Inflammatory macrophage treated with lipopolysaccharide for 1 hour (primary cell): ENCODE results near the gene FBXO24.
A peak's percentile ranks its signal among the peaks of the same experiment; 100 is the strongest.
"Not testable (repeated sequence)": the region's sequence is repeated elsewhere in the genome, so short reads cannot be mapped to it uniquely, and the experiment has no call there.

Experiments used
- DNase-seq, 2 donors: peaks; one replicate each; pipeline ENCODE4 v3.0.0-alpha.2; 2020 to 2022

Gene FBXO24

DNA sequence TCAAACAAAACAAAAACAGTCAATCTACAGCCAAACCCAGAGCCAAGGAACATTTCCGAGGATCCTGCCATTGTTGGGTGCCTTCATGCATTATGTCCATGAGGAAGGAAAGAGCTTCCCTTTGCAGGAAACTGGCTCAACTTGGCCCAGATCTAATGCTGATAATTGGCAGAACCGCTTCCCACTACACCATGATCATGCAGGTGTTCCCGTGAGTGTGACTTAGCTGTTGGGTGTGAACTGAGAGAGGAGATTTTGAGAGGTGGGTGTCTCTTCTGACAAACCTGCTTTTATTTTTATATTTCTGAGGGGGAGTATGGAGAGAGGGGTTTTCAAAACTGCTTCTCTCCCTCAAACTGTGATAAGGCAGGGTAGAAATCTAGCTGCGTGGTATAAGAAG, 27.0 kb upstream of the FBXO24 start:
- no peak for DNase-seq

DNA sequence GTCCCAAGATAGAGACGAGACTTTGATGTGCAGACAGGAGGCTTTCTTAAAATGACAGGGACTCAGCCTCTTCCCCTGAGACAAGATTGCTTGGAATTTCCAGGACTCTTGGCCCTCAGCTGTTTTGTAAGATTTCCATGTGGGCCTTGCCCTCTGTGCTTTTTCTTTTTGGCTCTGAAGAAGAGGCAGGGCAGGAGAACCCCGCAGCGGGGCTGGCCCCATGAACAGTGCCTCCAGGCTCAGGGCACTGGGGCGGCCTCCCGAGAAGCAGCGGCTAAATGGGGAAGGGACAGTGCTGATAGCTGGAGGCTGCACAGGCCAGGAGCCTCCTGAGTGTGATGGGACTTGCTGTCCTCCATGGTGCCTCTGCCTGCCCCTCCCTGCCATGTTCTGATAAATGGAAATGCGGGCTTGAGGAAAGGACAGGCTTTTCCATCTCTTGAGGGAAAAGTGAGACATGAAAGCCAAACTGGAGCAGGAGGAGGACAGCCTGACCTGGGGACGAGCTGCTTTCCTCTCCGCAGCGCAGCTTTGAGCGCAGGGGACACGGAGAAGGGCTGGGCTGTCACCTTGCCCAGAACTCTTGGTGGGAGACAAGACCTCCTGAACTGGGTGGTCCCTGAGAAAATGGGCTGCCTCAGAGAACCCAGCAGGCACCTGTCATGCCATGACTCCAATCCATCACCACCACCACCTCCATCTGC, 24.5 kb upstream of the FBXO24 start:
- no peak for DNase-seq

DNA sequence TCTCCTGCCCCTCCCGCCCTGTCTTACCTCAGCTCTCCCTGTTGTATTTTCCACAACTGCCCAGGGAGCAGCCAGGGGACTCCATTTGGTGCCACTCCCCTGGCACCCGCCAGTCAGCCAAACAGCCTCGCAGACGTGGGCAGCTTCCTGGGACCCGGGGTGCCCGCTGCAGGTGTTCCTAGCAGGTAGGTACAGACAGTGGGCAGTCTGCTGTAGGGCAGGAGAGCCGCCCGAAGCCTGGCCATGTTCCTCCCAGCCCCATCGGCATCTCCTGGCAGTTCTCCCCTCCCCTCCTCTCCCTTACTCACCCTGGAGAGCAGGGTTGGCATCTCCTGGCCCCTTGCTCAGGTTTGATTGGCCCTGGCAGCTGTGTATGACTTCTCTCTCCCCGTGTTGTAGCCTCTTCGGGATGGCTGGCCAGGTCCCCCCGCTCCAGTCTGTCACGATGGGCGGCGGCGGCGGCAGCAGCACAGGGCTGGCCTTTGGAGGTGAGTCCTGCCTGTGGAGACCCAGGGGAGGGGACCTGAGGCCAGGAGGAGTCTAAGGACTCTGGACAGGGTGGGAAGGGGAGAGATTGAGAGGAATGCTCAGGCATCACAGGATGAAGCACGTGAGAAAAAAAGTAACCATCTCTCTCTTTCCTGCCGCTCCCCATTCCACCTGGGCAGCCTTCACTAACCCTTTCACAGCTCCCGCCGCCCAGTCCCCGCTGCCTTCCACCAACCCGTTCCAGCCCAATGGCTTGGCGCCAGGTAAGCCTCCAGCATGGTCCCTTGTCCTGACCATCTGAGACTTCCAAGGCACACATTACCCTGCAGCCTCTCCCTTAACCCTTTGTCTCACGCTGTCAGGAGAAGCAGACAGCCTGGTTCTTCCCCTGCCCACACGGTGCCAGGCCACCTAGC, 23.7 kb upstream of the FBXO24 start:
- no peak for DNase-seq

DNA sequence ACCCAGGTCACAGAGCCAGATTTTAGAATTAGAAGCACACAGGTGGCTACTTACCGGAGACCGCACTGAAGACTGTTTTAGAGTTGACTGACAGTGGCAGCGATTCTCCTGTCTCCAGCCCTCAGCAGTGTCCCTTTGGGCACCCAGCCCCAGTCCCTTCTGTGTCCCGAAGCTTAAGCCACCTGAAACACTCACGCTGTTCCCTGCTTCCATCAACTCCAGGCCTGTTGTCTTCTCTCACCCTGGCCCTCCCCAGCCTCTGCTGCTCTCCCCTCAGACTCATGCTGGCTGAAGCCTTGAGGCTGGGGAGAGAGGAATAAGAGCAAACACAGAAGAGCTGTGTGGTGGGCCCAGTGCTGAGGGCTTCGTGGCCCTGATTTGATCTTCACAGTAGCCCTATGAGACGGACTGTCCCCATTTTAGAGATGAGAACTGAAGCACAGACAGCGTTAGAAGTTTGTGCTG, 23.0 kb upstream of the FBXO24 start:
- no peak for DNase-seq

DNA sequence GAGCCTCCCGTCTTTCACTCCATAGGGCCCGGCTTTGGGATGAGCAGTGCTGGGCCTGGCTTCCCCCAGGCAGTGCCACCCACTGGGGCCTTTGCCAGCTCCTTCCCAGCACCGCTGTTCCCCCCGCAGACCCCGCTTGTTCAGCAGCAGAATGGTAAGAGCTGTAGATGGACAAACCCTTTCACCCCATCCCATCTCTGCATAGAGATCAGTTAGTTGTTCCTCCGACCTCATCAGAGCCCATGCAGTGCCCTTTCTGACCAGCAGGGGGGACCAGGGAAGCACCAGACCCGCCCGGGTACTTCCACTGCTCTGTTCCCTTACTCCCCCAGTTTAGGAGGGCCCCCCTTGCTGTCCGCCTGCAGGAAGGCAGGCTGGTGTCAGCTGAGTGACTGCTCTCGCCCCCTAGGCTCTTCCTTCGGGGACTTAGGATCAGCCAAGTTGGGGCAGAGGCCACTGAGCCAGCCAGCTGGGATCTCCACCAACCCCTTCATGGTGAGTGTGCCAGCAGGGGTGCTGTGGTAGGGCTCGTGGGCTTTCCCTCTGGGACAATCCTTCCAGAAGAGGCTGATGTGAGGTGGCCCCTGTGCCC, 22.2 kb upstream of the FBXO24 start:
- DNase-seq: peak; percentile 46 to 93

DNA sequence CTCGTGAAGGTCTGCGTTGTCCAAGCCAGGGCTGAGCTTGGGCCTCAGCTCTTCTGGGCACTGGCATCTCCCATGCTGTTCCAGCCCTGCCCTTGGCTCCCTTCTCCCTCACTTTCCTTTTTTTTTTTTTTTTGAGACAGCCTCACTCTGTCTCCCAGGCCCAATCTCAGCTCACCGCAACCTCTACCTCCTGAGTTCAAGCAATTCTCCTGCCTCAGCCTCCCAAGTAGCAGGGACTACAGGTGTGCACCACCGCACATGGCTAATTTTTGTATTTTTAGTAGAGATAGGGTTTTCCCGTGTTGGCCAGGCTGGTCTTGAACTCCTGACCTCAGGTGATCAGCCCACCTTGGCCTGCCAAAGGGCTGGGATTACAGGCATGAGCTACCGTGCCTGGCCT, 21.7 kb upstream of the FBXO24 start:
- DNase-seq: not testable (repeated sequence)

DNA sequence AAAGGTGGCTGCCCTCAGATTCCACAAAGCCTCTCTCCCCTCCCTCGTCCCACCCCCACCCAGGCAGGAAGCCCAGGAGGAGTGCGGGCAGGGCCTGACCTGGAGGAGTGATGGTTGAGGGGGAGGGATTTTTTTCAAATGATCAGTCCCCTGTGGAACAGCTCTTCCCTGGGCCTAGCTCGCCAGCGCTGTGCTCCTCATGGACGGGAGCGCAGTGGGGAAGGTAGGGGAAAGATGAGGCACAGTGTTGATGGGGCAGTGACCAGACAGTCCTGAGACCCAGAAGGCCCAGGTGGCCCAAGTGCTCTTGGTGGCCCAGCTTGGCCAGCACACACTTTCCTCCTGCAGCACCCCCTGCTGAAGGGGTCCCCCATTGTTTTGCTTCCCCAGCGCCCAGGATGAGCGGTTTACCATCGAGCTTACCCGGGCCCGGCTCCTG, 21.0 kb upstream of the FBXO24 start:
- no peak for DNase-seq

DNA sequence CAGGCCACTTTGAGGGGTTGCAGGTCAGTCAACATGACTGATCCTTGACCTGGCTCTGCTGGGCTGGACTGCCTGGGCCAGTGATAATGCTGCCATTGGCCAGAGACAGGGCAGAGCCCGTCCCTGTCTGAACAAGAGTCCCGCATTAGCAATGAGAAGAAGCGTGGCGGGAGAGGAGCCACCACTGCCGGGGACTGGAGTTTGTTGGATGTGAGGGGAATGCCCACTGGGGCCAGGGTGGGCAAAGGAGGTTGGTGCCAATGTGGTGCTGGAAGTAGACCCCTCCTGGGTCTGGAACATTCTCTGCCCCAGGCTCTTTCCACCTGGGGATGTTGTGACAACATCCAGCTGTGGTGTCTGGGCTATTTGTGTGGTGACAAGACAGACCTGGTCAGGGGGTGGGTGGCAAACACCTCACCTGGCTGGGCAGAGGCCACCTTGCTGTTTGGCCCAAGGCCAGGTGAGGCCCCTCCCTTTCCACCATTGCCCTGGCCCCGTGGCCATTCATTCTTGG, 20.1 kb upstream of the FBXO24 start:
- no peak for DNase-seq

DNA sequence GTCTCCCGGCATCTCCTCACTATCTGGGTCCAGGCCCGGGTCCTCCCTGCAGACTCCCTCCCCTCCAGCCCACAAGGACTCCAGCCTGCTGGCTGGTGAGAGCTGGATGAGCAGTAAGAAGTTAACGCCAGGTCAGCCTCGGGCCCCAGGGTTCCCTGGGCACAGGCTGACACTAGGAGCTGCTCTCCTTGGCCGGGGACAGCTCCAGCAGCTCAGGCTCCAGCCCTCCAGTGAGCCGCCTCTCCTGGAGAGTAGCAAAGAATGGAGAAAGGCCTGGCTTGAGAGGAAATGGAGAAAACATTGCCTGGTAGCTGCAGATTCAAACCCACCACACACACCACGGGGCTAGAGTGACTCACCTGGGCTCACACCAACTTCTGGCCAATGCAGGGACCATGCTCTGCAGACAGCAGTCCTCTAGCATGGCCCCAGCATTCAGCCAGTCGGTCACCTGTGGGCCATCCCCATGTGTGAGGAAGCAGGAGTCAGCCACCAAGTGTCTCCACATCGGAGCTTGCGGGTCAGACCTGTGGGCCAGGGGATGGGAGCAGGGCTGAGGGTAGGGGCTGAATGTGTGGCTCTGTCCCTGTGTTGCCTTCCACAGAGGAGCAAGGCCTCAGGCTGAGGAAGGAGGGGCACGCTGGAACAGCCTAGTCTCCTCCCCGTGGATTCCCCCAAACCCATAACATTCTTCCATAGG, 18.9 kb upstream of the FBXO24 start:
- no peak for DNase-seq

DNA sequence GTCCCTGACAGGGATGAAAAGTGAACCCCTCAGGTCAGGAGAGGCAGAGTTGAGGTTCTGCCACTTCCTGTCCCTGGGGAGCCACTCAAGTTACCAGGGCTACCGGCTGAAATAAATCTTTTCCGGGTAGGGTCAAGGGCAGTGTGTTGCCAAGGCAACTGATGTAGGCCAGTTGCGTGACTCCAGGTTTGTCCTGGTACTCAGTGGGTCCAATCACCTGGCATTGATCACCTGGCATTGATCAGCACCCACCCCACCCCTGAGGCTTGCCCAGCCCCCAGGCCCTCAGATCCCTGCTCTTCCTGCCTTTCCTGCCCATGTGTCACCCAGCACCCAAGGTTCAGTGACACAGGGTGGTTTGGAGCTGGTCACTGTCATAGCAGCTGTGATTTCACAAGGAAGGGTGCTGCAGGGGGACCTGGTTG, 18.4 kb upstream of the FBXO24 start:
- no peak for DNase-seq

DNA sequence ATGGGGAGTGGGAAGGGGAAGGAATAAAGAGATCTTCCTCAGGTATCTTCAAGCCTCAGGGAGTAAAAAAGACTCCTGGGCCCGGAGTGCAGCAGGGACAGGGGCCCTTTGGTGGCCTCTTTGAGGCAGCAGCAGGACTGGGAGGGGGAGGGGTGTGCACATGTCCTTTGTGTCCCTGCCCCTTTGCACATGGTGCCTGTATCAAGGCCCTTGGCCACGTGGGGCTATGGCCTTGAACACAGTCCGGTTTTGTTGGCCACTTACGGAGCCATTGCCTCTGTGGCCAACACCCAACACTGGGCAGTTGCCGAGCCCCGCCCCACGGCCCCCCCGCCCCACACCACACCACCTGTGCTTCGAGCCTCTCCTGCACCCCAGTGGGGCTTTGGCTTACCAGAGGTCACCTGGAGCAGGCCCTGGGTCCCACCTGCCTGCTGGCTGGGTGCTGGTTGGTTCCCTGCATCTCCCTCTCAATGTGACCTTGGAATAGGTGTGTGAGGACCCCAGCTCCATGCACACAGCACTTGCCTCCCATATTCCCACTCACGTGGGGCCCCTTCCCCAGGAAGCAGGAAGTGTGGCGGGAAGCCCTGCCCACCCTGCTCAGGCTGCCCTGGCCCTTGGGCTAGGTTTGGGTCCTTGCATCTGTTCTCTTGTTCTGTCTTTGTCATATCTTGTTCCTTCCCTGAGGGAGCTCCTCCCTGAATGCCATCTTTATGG, 17.8 kb upstream of the FBXO24 start:
- DNase-seq: no peak

DNA sequence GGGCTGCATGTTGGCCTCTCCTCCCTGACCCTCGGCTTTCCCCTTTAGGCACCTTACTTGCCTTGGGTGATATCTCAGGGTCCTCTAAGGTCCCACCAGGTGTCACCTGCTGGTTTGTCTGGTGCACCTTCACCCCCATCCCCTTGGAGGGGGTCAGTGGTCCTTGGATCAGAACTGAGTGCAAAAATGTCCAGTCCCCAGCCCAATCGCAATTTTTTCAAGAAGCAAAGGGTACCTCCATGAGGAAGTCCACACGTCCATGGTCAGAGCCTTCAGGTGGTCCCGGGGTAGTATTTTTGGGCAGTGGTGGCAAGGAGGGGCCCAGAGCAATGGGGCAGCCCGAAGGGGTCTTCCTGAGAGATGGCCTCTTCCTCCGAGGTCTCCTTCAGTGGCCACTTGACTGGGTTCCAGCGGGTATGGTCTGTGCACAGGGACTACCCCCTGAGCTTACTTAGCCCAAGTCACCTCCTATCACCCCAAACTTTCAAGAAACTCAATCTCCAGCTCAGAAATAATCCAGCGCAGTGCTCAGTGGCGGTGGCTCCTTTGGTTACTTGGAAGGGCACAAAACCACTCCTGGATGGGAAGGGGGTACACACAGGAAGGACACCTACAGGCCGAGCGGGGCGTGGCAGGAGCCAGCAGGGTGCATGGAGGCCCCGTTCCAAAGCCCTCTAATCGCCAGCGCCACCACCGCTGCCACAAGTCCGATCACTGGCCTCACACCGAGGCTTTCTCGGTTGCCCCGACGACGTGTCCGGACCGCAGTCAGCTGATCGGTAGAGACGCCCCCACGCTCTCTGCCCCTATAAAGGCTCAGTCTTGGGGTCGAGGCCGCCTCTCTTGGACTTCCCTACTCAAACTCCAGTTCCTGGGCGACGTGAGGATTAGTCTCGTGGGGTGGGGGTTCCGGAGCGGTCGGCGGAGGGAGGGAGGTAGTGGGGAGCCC, 17.0 kb upstream of the FBXO24 start:
- DNase-seq: peak; percentile 44 to 57

DNA sequence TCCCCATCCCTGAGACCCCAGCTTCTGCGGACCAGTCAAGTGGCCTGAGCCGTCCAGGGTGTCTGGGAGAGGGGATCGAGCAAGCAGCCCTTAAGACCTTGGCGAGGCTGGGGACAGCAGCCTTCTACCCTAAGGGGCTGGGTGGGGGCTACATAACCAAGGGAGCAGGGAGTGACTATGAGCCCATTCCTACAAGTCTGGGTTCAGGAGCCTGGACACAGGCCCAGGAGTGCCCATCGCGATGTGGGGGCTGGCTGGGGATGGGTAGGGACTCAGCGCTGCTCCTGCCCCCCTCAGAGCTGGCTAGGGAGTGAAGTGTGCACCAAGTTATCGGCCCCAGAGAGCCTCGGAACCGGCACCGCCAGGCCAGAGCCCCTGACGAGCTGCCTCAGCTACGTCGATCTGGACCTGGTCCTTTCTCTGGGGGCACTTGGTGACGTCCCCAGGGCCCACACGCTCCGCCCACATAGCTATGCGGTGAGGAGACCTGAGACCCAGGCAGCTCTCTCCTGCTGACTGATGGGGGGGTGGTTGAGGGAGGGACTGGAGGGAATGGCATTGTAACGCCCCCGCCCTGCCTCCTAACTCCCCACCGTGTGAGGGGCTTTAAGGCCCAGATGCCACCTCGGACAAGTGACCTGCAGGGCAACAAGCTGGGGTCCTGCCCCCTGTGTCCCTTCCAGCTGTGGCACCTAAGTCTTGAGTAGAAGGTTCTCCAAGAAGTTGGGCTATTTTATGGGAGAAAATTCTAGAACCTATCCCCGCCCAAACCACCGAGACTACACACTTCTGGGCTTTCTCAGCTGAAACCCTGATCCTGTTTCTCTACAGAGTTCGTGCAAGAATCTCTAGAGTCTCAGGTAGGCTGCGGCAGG, 14.9 kb upstream of the FBXO24 start:
- no peak for DNase-seq

DNA sequence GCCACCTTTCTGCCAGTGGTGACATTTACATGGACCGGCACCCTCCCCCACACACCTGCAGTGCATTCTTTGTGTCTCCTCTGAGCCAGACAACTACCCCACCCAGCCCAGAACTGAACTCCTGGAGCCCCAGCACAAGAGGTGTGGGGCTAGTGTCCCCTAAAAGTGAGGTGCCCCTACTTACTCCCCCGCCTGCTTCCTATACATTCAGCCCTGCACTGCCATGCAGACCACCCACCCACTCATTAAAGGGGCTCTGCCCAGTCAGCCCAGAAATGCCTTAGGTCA, 14.4 kb upstream of the FBXO24 start:
- no peak for DNase-seq

DNA sequence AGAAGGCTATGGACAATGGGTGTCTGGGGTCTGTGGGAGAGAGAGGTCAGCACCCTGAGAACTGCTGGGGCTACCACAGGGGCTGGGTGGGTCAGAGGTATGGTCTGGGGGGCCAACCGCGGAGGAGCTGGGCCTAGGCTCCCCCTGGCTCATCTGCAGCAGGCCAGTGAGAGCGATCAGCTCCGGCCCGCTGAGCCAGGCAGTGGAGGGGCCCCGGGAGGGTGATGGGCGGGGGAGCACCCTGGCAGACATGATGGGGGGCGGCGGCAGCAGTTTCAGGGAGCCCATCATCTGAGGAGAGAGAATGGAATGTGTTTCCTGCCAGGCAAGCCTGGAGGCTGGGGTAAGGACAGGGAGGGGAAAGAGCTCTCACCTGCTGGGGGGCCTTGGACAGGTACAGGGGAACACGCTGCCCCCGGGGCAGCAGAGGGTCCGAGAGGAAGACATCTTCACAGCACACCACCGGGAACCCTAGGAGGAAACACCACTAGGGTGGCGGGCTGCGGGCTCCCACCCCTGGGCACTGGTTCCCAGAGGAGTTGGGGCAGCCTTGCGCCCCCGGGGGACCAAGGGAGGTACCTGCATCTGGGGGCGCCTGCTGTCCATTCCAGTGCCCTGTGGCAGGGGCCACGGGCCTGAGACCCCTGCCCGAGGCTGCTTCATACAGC, 13.7 kb upstream of the FBXO24 start:
- no peak for DNase-seq

DNA sequence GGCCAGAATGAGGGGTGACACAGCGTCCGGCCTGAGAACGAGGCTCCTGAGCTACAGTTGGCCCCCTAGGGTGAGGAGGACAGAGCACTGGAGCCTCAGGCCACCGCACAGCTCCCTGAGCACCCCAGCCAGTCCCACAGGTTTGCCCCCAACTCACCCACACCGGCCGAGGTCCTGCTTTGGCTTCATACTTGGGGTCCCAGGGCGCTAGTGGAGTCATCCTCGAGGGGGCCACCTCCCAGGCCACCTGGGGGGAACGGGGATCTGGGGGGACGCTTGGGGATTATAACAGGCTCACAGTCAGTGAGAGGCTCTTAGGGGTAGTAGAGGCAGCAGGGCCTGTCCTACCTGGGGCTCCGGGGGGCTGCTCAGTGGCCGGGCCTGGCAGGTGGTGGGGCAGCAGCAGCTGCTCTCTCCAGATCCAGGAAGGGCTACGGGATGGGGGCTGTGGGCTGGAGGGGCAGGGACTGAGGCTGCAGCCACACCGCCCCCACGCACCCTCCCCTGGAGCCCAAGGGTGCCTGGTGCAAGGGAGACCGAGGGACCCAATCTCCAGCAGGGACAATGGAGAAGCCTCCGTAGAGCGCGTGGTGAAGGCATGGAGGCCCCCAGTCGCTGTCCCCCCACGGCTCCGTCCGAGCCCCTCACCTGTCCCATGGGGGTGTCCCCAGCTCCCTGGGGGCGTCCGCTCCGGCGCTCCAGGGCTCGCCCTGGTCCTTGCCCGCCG, 13.0 kb upstream of the FBXO24 start:
- no peak for DNase-seq

DNA sequence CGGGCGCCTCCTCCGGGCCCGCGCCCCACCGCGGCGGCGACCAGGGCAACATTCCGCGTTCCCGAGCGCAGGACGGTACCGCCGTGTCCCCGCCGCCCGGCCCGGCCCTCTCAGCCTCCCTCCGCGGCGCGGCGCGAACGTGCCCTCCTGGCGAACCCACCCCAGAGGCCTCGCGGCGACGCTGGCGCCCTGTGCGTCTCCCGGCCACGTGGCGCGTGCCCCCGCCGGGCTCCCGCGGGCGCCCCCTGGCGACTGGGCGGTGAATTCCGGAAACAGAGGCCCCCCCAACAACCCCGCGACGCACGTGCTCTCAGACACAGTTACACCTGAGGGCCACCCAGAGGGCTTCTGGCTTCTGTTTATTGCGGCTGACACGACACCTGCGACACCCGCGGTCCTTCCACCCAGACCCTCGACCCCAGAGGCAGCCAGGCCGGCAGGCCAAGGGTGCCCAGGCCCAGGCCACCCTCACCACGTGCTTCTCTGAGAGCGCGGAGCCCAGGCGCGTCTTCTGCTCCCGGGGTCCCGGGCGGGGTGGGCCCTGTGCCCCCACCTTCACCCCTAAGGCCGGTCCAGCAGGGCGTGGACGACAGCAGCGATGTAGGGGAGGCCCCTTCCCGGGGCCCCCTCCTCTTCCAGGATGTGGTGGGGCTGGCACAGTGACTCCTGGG, 12.3 kb upstream of the FBXO24 start, which contains the start of gene SAP25:
Gene SAP25 (minus strand): TSS at position 210 of the 671 bp plus-strand sequence. CDS start 158 bp downstream, at position 52.
- DNase-seq: no peak
